Measurements from ENCODE around the gene PRKCD.

Gene PRKCD

GRCh38 chr3:53134631-53135232 lies 26.3 kb upstream of the PRKCD start:
- no peak overlapping the region for H4K5ac ChIP-seq (ENCODE audit: low read length)
- H3K18ac ChIP-seq (ENCODE audit: low read length): no peak overlapping the region
- H3K4ac ChIP-seq (ENCODE audit: low read depth, low read length): no peak overlapping the region
- no peaks in the 10 kb centered on the region for H3K36me3 ChIP-seq (ENCODE audit: control insufficient read depth, insufficient read depth, low read length)
- peaks cover 4% of the 10 kb centered on the region for H3K79me2 ChIP-seq (ENCODE audit: control insufficient read depth, insufficient read depth, low read length)
- no peak overlapping the region for H3K4me3 ChIP-seq (ENCODE audit: low read length)
- no peak overlapping the region for H3K9ac ChIP-seq (ENCODE audit: low read length)
- no peaks in the 10 kb centered on the region for H3K27me3 ChIP-seq (ENCODE audit: insufficient read depth, low read length, poor library complexity)
- peaks cover 6% of the 10 kb centered on the region for H3K4me1 ChIP-seq (ENCODE audit: control insufficient read depth, low read depth, low read length)
- no peak overlapping the region for H2BK15ac ChIP-seq (replicated peaks; ENCODE audit: low read depth)
- WGBS (ENCODE audit: extremely low coverage, insufficient coverage, low lambda C conversion rate): no CpG with 5 or more reads among the region's 6 CpGs
- no peak overlapping the region for H2BK5ac ChIP-seq (ENCODE audit: low read length)
- no peak overlapping the region for H3K4me2 ChIP-seq (ENCODE audit: low read length)
- no peak overlapping the region for H3K27ac ChIP-seq (ENCODE audit: low read depth, low read length)
- H4K8ac ChIP-seq (ENCODE audit: low read depth, low read length): no peak overlapping the region
- DNase-seq: peak; percentile 87
- no peak overlapping the region for H2BK120ac ChIP-seq (ENCODE audit: low read depth, low read length)
- H3K56ac ChIP-seq (ENCODE audit: low read length): no peak overlapping the region
- no peak overlapping the region for H2AK5ac ChIP-seq (ENCODE audit: low read length)
- H3K79me1 ChIP-seq (ENCODE audit: low read length): peaks cover 2% of the 10 kb centered on the region
- no peak overlapping the region for H3K23ac ChIP-seq (ENCODE audit: low read length)

- no peak overlapping the region for H2BK120ac ChIP-seq (ENCODE audit: low read depth, low read length)
- H3K9ac ChIP-seq (ENCODE audit: low read length): no peak overlapping the region
- H4K5ac ChIP-seq (ENCODE audit: low read length): no peak overlapping the region
- H3K4me2 ChIP-seq (ENCODE audit: low read length): no peak overlapping the region
- no peak overlapping the region for H2AK5ac ChIP-seq (ENCODE audit: low read length)
- no peaks in the 10 kb centered on the region for H3K79me2 ChIP-seq (ENCODE audit: control insufficient read depth, insufficient read depth, low read length)
- no peak overlapping the region for H4K8ac ChIP-seq (ENCODE audit: low read depth, low read length)
- no peaks in the 10 kb centered on the region for H3K79me1 ChIP-seq (ENCODE audit: low read length)
- peak; percentile 33 for DNase-seq
- no peak overlapping the region for H3K56ac ChIP-seq (ENCODE audit: low read length)
- no peak overlapping the region for H2BK15ac ChIP-seq (replicated peaks; ENCODE audit: low read depth)
- no peak overlapping the region for H2BK5ac ChIP-seq (ENCODE audit: low read length)
- H3K27me3 ChIP-seq (ENCODE audit: insufficient read depth, low read length, poor library complexity): no peaks in the 10 kb centered on the region
- no peak overlapping the region for H3K4ac ChIP-seq (ENCODE audit: low read depth, low read length)
- H3K4me1 ChIP-seq (ENCODE audit: control insufficient read depth, low read depth, low read length): no peaks in the 10 kb centered on the region
- no peak overlapping the region for H3K4me3 ChIP-seq (ENCODE audit: low read length)
- no CpG with 5 or more reads among the region's 2 CpGs for WGBS (ENCODE audit: extremely low coverage, insufficient coverage, low lambda C conversion rate)
- H3K23ac ChIP-seq (ENCODE audit: low read length): no peak overlapping the region
- no peak overlapping the region for H3K27ac ChIP-seq (ENCODE audit: low read depth, low read length)
- no peaks in the 10 kb centered on the region for H3K36me3 ChIP-seq (ENCODE audit: control insufficient read depth, insufficient read depth, low read length)
- no peak overlapping the region for H3K18ac ChIP-seq (ENCODE audit: low read length)
Measured at GRCh38 chr3:53137221-53137620, 23.8 kb upstream of the PRKCD start.

- no peak overlapping the region for H4K5ac ChIP-seq (ENCODE audit: low read length)
- H3K4me2 ChIP-seq (ENCODE audit: low read length): no peak overlapping the region
- H3K4me3 ChIP-seq (ENCODE audit: low read length): no peak overlapping the region
- no peak overlapping the region for H3K9ac ChIP-seq (ENCODE audit: low read length)
- no peak for DNase-seq
- H3K4ac ChIP-seq (ENCODE audit: low read depth, low read length): no peak overlapping the region
- no peak overlapping the region for H3K56ac ChIP-seq (ENCODE audit: low read length)
- no peak overlapping the region for H2BK120ac ChIP-seq (ENCODE audit: low read depth, low read length)
- no peaks in the 10 kb centered on the region for H3K36me3 ChIP-seq (ENCODE audit: control insufficient read depth, insufficient read depth, low read length)
- no peaks in the 10 kb centered on the region for H3K79me2 ChIP-seq (ENCODE audit: control insufficient read depth, insufficient read depth, low read length)
- no peaks in the 10 kb centered on the region for H3K27me3 ChIP-seq (ENCODE audit: insufficient read depth, low read length, poor library complexity)
- H4K8ac ChIP-seq (ENCODE audit: low read depth, low read length): no peak overlapping the region
- H3K18ac ChIP-seq (ENCODE audit: low read length): no peak overlapping the region
- no peak overlapping the region for H3K23ac ChIP-seq (ENCODE audit: low read length)
- H2BK15ac ChIP-seq (replicated peaks; ENCODE audit: low read depth): no peak overlapping the region
- H3K79me1 ChIP-seq (ENCODE audit: low read length): no peaks in the 10 kb centered on the region
- H2AK5ac ChIP-seq (ENCODE audit: low read length): no peak overlapping the region
- H3K4me1 ChIP-seq (ENCODE audit: control insufficient read depth, low read depth, low read length): no peaks in the 10 kb centered on the region
- no peak overlapping the region for H3K27ac ChIP-seq (ENCODE audit: low read depth, low read length)
- H2BK5ac ChIP-seq (ENCODE audit: low read length): no peak overlapping the region
- WGBS (ENCODE audit: extremely low coverage, insufficient coverage, low lambda C conversion rate): 88% methylated on average over 1 of the region's 4 CpGs
Measured at GRCh38 chr3:53137835-53138446, 23.1 kb upstream of the PRKCD start.

- H2AK5ac ChIP-seq (ENCODE audit: low read length): no peak overlapping the region
- no peak overlapping the region for H4K5ac ChIP-seq (ENCODE audit: low read length)
- H2BK15ac ChIP-seq (replicated peaks; ENCODE audit: low read depth): no peak overlapping the region
- no peaks in the 10 kb centered on the region for H3K79me1 ChIP-seq (ENCODE audit: low read length)
- H3K4me3 ChIP-seq (ENCODE audit: low read length): no peak overlapping the region
- no peak for DNase-seq
- no peak overlapping the region for H4K8ac ChIP-seq (ENCODE audit: low read depth, low read length)
- H3K4me1 ChIP-seq (ENCODE audit: control insufficient read depth, low read depth, low read length): no peaks in the 10 kb centered on the region
- H2BK120ac ChIP-seq (ENCODE audit: low read depth, low read length): no peak overlapping the region
- no peak overlapping the region for H3K4me2 ChIP-seq (ENCODE audit: low read length)
- no peaks in the 10 kb centered on the region for H3K36me3 ChIP-seq (ENCODE audit: control insufficient read depth, insufficient read depth, low read length)
- H3K23ac ChIP-seq (ENCODE audit: low read length): no peak overlapping the region
- no peak overlapping the region for H3K9ac ChIP-seq (ENCODE audit: low read length)
- H3K4ac ChIP-seq (ENCODE audit: low read depth, low read length): no peak overlapping the region
- no peak overlapping the region for H2BK5ac ChIP-seq (ENCODE audit: low read length)
- no CpG with 5 or more reads among the region's 6 CpGs for WGBS (ENCODE audit: extremely low coverage, insufficient coverage, low lambda C conversion rate)
- H3K27me3 ChIP-seq (ENCODE audit: insufficient read depth, low read length, poor library complexity): no peaks in the 10 kb centered on the region
- no peak overlapping the region for H3K27ac ChIP-seq (ENCODE audit: low read depth, low read length)
- H3K79me2 ChIP-seq (ENCODE audit: control insufficient read depth, insufficient read depth, low read length): no peaks in the 10 kb centered on the region
- H3K18ac ChIP-seq (ENCODE audit: low read length): no peak overlapping the region
- no peak overlapping the region for H3K56ac ChIP-seq (ENCODE audit: low read length)
Measured at GRCh38 chr3:53139906-53140846, 20.8 kb upstream of the PRKCD start.

GRCh38 chr3:53140847-53141845 lies 19.9 kb upstream of the PRKCD start:
- no CpG with 5 or more reads among the region's 6 CpGs for WGBS (ENCODE audit: extremely low coverage, insufficient coverage, low lambda C conversion rate)
- Histone ChIP-seq H4K5ac (ENCODE audit: low read length) (no peak overlapping the region), H3K79me1 (ENCODE audit: low read length) (no peaks in the 10 kb centered on the region), H3K27me3 (ENCODE audit: insufficient read depth, low read length, poor library complexity) (no peaks in the 10 kb centered on the region), H3K18ac (ENCODE audit: low read length) (no peak overlapping the region), H3K36me3 (ENCODE audit: control insufficient read depth, insufficient read depth, low read length) (no peaks in the 10 kb centered on the region), H4K8ac (ENCODE audit: low read depth, low read length) (no peak overlapping the region), H3K4me1 (ENCODE audit: control insufficient read depth, low read depth, low read length) (no peaks in the 10 kb centered on the region), H2BK120ac (ENCODE audit: low read depth, low read length) (no peak overlapping the region), H3K79me2 (ENCODE audit: control insufficient read depth, insufficient read depth, low read length) (no peaks in the 10 kb centered on the region), H3K4ac (ENCODE audit: low read depth, low read length) (no peak overlapping the region), H2AK5ac (ENCODE audit: low read length) (no peak overlapping the region), H3K23ac (ENCODE audit: low read length) (no peak overlapping the region), H3K56ac (ENCODE audit: low read length) (no peak overlapping the region), H2BK15ac (replicated peaks; ENCODE audit: low read depth) (no peak overlapping the region), H3K4me2 (ENCODE audit: low read length) (no peak overlapping the region), H3K27ac (ENCODE audit: low read depth, low read length) (no peak overlapping the region), H2BK5ac (ENCODE audit: low read length) (no peak overlapping the region), H3K4me3 (ENCODE audit: low read length) (no peak overlapping the region), H3K9ac (ENCODE audit: low read length) (no peak overlapping the region)
- DNase-seq: peak; percentile 32

All from mesendoderm (in vitro differentiated cells).